ENCODE results near the gene ATP1B2.

ATP1B2 gene

GRCh38 chr17:7686222-7687071 lies 35.7 kb downstream of the ATP1B2 start:
- DNase-seq, result peak; percentile 55

GRCh38 chr17:7687072-7687907 lies 36.6 kb downstream of the ATP1B2 start, which contains the start of gene TP53:
TSS of gene TP53 (minus strand) at chr17:7687490. CDS start at chr17:7676594, 10,896 bp downstream.
- peak; percentile 70 for DNase-seq

GRCh38 chr17:7687908-7688807 lies 37.4 kb downstream of the ATP1B2 start, which contains the start of gene WRAP53:
TSS of gene WRAP53 (plus strand) at chr17:7688477. CDS start at chr17:7688649, 172 bp downstream.
- peak; percentile 79 for DNase-seq

- DNase-seq, result no peak
These were observed 38.1 kb downstream of the ATP1B2 start for GRCh38 chr17:7688808-7689316.

- no peak for DNase-seq
These were observed 44.9 kb downstream of the ATP1B2 start for GRCh38 chr17:7695586-7695985.

GRCh38 chr17:7697828-7698588 lies 47.3 kb downstream of the ATP1B2 start:
- DNase-seq, result no peak

GRCh38 chr17:7700510-7700909 lies 49.8 kb downstream of the ATP1B2 start:
- DNase-seq, result no peak

GRCh38 chr17:7701681-7702080 lies 51.0 kb downstream of the ATP1B2 start:
- DNase-seq, result no peak

- DNase-seq, result no peak
These were observed 52.0 kb downstream of the ATP1B2 start for GRCh38 chr17:7702776-7703175.

GRCh38 chr17:7703584-7704479 lies 53.1 kb downstream of the ATP1B2 start:
- DNase-seq, result no peak

GRCh38 chr17:7704601-7705268 lies 54.0 kb downstream of the ATP1B2 start, which contains the start of gene EFNB3:
TSS of gene EFNB3 (plus strand) at chr17:7705202. CDS start at chr17:7705599, 397 bp downstream.
- no peak for DNase-seq

GRCh38 chr17:7705269-7706255 lies 54.8 kb downstream of the ATP1B2 start:
- no peak for DNase-seq

GRCh38 chr17:7706631-7707354 lies 56.1 kb downstream of the ATP1B2 start:
- no peak for DNase-seq

Measured in NK-92 treated with Interleukin-12 subunit alpha and Interleukin-12 subunit beta, amount 100 ng/mL, for 24 hours (cell line).